ENCODE data around the gene ASCC1.
A peak's percentile ranks its signal among the peaks of the same experiment; 100 is the strongest.

ASCC1 gene

DNA sequence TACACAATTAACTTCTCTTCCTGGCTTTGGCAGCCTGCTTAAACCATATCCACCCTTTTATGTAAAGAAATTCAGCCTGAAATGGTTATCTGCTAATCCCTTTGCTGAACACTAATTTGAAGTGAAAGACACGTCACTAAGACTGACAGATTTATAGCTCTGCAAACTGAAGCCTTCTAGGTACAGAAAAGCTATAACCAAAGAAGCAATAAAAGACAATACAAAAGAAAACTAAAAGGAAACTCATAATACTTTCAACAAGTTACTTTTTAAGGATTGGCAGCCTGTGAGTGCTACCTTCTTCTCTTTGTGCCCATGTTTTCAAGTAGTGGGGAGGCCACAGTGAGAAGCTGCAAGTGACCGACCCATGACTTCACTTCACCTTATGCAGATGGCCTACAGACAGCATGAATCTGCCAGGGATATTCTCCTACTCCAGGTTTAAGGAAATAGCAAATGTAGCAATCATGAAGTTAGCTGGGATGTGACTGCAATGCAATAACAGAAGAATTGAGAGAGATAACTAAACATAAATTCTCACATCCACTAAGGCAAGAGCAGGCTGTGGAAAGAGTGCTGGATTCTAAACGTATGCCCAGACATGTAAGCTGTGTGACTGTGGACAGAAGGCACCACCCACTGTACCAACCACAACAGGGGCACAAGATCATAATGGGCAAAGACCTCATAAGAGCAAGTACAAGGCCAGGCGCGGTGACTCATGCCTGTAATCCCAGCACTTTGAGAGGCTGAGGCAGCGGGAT is 117.1 kb downstream of the ASCC1 start:
- DNase-seq (ENCODE audit: low read depth in 2 of 2) = no peak

DNA sequence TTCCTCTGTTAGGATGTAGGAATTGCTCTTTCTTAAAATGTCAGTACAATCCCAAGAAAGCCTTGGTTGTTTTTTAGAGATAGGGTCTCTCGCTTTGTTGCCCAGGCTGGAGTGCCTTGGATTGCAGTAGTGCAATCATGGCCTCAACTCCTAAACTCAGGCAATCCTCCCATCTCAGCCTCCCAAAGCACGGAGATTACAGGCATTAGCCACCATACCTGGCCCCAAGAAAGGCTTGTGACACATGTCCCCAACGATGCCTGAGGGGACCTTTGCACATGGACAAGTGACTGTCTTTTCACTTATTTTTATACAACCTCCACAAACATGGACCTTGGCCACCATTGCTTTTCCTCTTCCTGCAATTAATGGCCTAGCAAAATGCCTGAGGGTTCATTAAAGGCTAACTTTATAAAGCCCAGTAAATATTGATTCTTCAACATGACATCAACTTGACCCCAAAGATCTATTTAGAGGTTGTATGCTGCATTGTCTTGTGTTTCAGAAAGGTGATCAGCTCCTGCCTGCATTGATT is 117.7 kb downstream of the ASCC1 start:
- no peak for DNase-seq (ENCODE audit: low read depth in 2 of 2)

DNA sequence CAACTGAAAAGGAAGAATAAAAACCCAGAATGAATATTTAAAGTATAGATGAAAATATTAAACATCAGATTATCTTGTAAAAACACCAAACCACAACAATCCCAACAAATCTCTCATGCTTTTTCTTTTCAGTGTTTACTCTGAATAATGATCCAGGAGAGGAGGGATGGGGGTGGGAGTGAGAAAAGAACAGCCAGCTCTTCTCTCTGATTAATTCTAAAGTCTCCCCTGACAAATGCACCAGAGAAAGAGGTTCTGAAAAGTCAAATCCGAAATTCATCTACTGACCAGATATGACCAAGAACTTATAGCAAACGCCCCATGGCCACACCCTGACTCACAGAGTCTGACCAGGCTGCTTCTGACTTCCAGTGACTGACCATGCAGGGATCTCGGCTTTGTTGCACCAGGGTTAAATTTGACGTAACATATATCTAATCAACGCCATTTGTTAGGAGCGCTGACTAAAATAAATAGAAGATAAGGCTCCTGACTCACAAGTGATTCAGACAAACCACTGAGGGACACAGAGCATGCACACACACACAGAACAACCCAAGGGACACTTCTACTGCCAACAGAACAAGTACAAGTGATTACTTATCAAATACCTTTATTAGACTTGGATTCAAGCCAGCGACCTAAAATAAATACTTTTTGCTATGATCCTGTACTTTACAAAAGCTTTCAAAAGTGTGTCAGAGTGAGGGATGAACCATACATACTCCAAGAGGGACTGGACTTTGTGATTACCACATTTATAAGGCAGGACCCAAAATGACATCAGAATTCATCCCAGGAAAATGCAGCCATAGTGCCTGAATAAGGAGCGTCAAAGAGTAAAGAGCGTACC is 118.4 kb downstream of the ASCC1 start:
- no peak for DNase-seq (ENCODE audit: low read depth in 2 of 2)

DNA sequence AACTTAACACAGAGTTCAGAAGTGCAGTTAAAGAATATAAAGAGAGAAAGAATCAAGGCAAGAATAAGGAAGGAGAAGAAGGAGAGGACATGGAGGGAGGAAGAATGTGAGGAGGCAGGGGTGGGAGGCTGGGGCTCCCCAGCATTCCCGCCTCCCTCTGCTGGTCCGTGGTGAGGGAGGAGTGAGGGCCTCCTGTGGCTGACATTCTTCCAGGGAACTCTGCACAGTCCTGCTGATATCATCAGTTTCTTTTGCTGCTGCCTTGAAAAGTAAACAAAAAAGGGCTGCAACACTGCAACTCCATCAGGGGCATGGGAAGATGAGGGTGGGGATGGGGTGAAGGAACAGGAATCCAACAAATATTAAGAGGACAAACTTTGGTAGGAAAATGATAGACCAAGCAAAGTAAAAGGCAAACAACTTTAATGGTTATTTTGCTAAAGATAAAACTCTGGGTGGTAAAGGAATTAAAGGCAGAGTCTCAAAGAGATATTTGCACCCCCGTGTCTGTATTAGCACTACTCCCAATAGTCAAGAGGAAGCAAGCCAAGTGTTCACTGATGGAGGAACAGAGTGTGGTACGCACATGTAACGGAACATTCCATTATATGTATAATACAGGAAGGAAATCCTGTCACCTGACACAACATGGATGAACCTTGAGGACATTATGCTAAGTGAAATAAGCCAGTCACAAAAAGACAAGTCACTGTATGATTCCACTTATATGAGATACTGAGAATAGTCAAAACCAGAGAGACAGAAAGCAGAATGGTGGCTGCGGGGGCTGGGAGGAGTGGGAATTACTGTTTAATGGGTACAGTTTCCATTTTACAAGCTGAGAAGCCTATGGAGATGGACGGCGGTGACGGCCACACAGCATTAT is 119.7 kb downstream of the ASCC1 start:
- DNase-seq (ENCODE audit: low read depth in 2 of 2) = no peak

DNA sequence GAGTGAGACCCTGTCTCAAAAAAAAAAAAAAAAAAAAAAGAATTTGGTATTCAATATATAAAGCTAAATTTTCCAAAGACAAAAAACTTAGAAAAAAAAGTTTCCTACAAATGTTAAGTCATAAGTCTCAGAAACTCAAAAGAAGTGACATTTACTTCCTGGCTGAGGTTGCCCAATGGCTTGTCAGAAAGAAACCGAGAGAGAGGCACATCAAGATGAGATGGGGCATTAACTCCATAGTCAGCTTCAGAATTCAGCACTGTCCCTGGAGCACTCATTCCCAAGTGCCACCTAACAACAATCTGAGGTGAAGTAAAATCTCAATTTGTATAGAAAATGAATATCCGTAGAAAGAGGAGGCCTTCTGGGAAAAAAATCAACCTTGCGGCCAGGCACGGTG is 120.9 kb downstream of the ASCC1 start:
- DNase-seq (ENCODE audit: low read depth in 2 of 2) = no peak

DNA sequence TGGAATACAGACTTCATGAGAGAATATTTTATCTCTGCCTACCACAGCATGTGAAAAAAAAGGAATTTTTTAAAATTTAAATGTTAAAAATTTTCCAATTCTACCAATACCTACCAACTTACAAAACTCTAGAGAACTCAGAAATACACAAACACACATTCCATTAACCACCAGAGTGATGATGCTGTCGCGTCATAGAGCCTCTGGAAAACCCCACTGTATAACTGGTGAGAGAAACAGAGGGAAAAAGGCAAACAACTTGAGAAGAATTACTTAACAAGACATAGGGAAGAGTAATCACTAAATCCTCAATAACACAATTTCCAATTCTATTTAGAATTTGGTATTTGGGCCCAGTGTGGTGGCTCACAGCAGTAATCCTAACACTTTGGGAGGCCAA is 121.5 kb downstream of the ASCC1 start:
- no peak for DNase-seq (ENCODE audit: low read depth in 2 of 2)

DNA sequence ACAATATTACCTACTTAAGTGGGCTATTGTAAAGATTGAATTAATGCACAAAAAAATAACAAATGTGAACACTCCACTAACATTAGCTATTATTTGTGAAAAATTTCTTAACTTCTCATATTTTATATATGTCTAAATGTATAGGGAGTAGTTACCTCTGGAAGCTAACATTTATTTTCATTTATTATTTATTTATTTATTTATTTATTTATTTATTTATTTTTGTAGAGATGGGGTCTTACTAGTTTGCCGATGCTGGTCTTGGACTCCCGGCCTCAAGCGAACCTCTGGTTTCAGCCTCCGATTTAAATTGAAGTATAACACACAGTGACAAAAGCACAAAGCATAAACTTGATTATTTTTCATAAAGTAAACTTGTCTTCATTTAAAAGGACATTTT is 122.6 kb downstream of the ASCC1 start:
- DNase-seq (ENCODE audit: low read depth in 2 of 2) = no peak

DNA sequence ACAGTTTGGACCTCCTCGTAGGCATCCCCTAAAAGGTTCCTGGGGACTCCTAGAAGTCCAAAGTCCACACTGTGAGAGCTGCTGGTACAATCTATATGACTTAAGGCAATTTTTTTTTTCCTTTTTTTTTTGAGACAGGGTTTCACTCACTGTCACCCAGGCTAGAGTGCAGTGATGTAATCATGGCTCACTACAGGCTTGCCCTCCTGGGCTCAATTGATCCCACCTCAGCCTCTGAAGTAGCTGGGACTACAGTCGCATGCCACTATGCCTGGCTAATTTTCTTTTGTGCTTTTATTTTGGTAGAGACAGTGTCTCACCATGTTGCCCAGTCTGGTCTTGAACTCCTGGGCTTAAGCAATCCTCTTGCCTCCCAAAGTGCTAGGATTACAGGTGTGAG is 123.1 kb downstream of the ASCC1 start:
- no peak for DNase-seq (ENCODE audit: low read depth in 2 of 2)

DNA sequence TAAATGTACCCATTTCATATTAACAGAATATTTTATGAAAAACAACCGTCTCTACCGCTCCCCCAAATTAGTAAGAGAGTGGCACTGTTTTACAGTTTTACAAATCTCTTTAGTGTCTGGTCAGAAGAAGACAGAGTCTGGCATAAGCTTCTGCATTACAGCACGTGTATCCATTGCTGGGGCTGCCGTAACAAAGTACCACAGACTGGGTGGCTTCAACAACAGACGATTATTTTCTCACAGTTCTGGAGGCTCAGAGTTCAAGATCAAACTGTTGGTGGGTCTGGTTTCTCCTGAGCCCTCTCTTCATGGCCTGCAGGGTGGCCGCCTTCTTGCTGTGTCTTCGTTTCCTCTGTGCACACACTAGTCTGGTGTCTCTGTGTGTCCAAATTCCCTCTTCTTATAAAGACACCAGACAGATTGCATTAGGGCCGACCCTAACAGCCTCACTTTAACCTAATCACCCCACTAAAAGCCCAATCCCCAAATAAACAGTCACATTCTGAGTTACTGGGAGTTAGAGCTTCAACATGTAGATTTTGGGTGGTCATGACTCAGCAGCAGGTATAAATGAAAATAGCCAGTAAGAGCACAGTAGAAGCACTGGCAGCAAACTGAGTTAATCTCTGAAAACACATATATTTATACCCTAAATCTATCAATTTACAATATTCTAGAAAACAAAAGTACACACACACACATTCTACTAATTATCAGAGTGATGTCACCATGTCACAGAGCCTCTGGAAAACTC is 123.7 kb downstream of the ASCC1 start:
- DNase-seq (ENCODE audit: low read depth in 2 of 2) = no peak

DNA sequence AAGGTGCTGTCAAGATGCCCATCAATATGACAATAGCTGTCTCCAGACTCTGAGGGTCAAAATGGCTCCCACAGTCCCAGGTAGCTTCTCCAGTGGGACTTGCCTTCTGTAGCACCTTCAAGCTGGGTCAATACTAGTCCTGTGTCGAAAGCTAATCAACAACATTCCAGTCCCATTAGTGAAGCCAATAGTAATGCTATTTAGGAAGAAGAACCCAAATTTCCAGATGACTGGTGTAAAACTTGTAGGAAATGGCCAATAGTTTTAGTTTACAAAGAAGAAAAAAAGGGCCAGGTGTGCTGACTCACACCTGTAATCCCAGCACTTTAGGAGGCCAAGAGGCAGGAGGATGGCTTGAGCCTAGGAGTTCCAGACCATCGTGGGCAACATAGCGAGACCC is 125.8 kb downstream of the ASCC1 start:
- DNase-seq (ENCODE audit: low read depth in 2 of 2) = no peak

DNA sequence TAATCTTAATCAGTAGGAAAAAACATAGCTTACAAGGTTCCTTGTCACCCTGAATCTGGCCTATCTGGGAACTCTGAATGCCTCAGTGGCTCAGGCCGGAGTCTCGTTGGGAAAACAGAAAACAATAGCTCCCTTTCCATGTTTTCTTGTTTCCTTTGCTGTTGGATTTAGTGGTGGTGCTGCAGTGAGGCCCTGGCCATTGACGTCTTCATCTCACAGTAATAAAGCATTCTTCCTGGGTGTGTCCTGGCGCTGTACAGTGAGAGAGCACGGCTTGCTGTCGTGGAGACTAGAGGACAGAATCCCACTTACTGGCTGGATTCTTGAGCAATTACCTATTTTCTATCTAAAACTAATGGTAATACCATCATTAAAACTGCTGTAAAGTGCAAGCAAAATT is 126.5 kb downstream of the ASCC1 start:
- no peak for DNase-seq (ENCODE audit: low read depth in 2 of 2)

DNA sequence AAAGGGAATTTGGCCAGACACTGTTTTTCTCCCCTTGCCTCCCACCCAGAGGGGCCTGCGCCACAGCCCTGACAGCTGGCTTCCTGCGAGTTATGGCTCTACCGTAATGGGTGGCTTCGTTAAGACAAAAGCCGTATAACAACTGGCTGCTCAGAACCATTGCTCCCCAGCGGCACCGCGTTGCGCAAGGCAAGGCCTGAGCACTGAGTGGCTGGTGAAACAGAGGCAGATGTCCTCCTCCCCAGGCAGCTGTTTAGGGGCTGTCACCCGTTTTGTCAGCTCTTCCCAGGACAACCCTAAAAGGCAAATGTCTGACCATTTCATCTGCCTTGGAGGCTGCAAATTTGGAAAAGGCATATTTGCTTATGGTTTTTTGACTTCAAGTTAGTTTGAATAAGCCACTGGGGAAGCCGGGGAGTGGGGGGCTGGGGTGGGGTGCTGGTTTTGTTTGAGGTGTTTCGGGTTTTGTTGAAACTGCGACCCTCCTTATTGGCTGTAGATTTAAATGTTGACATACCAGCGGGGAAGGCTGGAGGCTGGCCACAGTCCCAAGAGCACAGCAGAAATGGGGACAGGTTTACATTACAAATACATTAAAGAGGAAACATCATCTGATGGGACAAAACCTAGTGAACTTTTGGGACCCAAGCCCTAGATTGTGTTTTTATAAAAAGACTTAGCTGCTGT is 127.0 kb downstream of the ASCC1 start:
- no peak for DNase-seq (ENCODE audit: low read depth in 2 of 2)

DNA sequence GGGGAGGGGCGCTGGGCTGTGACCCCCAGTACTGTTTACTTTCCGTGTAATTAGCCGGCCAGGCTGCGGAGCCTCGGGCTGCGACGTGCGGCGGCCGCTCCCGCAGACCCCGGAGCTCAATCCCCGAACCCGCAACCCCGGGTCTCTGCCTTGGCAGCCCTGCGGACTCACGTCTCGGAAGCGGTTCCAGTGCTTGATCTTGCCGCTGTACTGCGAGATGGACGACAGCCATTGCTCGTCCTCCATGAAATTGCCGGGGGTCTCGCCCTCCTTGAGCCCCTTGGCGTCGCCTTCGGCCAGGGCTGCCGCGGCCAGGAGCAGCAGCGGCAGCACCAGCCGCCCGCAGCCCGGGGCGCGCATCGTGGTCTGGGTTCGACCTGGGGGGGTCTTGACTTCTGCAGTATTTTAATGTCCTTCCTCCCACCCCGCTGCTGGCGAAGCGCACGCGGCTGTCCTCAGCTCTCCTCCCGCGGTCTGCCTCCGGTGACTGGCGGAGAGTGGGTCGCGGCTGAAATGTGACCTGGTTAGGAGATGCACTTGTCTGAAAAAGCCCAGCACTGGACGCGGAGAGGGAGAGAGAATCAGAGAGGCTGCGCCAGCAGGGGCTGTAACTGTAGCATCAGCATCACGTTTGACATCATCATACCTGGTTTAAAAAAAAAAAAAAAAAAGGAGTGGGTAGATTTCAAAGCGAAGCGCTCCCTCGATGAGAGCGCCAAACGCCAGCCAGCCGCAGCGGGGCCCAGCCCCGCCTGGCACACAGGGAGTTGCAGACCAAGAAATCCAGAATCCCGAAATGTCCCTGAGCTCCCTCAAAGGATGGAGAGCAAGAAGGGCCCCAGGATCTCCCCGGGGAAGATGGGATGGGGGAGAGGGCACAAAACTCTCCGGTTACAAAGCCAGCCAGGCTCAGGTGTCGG is 127.8 kb downstream of the ASCC1 start, which contains the start of gene SPOCK2:
TSS of gene SPOCK2 (minus strand) at position 583 of the 920 bp plus-strand sequence. CDS start at position 360, 223 bp downstream.
- DNase-seq (ENCODE audit: low read depth in 2 of 2) = peak in 1 of 2 donors; percentile 29

DNA sequence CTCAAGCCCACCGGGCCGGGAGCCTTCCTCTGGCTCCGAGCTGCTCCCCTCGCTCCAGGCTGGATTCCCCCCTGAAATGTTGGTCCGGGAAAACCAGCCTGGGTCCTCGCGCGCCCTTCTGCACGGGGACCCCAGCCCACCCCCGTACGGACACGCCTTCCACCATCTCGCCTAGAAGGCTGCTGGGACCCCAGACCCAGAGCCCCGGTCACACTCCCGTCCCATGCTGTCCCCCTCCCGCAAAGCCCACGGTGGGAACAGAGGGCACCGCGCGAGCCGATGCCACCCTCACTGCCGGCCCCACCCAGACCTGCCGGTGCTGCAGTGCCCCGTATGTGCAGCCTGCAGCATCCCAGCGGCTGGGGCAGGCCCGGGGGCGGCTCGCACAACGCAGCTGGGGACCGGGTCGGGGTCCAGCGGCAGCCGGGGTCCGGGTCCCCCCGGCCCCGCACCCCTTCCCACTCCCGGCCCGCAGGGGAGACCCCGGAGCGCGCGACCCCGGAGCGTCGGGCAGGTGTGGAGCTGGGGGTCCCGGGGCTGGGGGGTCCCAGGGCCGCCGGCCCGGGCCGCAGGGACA is 128.6 kb downstream of the ASCC1 start:
- DNase-seq (ENCODE audit: low read depth in 2 of 2) = no peak

DNA sequence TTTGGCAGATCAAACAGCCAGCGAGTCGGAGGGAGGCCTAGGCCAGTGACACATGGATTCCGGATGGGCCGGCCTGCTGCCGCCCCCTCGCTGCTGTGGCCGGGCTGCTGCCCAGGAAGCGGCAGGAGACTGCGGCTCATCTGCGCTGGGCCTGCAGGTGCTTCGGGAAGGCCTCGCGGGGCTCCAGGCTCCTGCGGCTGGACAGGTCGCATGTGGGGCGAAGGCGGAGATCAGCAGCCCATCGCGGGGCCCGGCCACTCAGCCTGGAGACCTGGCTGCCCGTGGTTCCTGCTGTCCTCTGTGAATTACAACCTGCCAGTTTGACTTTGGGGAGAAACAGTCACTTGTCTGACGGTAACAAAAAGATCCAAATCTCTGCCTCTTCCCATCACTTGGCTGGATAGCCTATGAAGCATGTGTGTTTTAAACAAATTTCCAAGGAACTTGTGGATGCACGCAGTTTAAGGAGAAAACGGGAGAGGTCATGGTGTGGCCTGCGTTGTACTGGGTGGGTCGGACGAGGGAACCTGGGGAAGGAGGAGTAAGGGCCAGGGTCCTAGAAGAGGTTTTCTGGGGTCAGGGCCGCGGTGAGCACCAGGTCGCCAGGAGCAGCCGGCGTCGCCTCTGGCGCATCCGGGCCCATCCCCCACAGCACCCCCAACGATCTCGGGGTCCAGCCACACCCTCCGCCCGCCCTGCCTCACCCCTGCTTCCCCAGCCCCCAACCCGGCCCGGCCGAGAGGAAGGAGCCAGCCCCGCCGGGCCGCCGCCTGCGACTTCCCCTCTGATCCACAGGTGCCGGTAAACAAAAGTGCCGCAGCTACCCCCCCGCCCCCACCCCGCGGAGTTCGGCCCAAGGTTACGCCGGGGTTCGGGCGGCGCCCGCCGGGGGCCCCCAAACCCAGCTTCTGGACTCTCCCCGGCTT is 129.3 kb downstream of the ASCC1 start:
- DNase-seq (ENCODE audit: low read depth in 2 of 2) = no peak

DNA sequence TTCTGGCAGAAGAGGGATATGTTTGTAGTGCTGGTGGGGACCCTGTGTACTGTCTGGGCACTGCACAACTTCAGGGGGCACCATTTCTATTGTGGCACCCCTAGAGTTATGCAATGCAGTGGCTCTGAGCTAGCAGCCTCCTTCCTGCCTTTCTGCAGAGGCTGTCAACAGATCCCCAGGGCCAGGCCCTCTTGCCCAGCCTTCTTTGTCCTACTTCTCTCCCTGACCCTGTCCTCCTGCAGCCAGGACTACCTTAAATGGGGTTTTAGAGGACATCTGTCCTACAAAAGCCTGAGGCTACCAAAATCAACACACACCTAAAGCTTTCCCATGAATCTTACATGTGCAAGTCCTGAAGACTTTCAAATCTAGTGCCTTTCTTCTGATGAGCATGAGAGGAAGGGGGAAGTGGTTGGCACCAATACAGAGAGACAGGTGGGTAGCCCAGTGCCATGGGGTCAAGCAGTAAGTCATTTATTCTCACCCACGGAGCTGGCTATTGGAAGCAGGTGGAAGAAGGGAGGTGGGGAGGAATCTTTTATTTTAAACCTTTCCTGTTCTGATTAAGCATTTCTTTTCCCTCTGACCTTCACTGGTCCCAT is 130.1 kb downstream of the ASCC1 start:
- no peak for DNase-seq (ENCODE audit: low read depth in 2 of 2)

DNA sequence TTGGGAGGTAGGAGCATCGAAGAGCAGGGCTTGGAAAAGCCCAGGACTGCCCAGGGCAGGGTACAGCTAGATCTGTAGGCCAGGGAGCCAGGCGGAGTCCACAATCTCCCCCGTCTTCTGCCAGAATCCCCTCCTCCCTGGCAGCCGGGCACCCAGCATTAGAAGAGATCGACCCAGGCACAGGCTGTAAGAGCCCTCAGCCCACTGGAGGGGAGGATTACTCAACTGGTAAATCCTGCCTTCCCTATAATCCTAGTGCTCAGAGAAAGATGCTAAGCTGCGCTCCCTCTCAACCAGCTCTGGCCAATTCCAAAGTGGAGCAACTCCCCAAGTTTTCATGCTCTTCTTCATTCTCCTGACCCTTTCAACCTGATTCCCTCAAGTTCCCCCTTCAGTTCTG is 130.9 kb downstream of the ASCC1 start:
- DNase-seq (ENCODE audit: low read depth in 2 of 2) = no peak

Data from stimulated activated CD8-positive, alpha-beta memory T cell treated with anti-CD3 and anti-CD28 coated beads, Interleukin-15, amount 100 ng/mL, for 4 hours (primary cell).